Karpas-422 (cell line): ENCODE data around the gene AHCY. TPM values are rescaled to one million over a fixed set of nuclear protein-coding genes. Genes with fewer than 3 reads are reported as not detected.

Source experiments
- DNase-seq: peaks from one replicate; pipeline ENCODE4 v3.0.0-alpha.2; 2015
- H2AFZ ChIP-seq: fragments of 200-600 bp; sonication (generic); 2 replicates; pipeline ENCODE4 v1.6.1; 2014; ENCODE audit warnings: antibody characterized with exemption, low read length, mixed read lengths
- H3K27ac ChIP-seq: fragments of 200-600 bp; sonication (generic); 2 replicates; pipeline ENCODE4 v1.5.1; 2014; ENCODE audit warnings: mild to moderate bottlenecking, low read length, moderate library complexity
- H3K27me3 ChIP-seq: fragments of 200-600 bp; sonication (generic); 2 replicates; pipeline ENCODE4 v1.6.1; 2014; ENCODE audit warnings: low read length, mixed read lengths
- H3K36me3 ChIP-seq: fragments of 200-600 bp; sonication (generic); 2 replicates; pipeline ENCODE4 v1.6.1; 2014; ENCODE audit warnings: low read length, mixed read lengths; ENCODE audit not compliant: insufficient read depth
- H3K4me1 ChIP-seq: fragments of 200-600 bp; sonication (generic); 2 replicates; pipeline ENCODE4 v1.6.1; 2014; ENCODE audit warnings: mild to moderate bottlenecking, low read length, mixed read lengths
- H3K4me2 ChIP-seq: fragments of 200-600 bp; sonication (generic); 2 replicates; pipeline ENCODE4 v1.6.1; 2014; ENCODE audit warnings: low read length, low read depth, mild to moderate bottlenecking; ENCODE audit not compliant: poor library complexity, severe bottlenecking
- H3K4me3 ChIP-seq: fragments of 200-600 bp; sonication (generic); 2 replicates; pipeline ENCODE4 v1.5.1; 2014; ENCODE audit warnings: mild to moderate bottlenecking, antibody characterized with exemption, low read length, mixed read lengths
- H3K79me2 ChIP-seq: fragments of 200-600 bp; sonication (generic); 2 replicates; pipeline ENCODE4 v1.6.1; 2014; ENCODE audit warnings: mild to moderate bottlenecking, low read length, mixed read lengths
- H3K9ac ChIP-seq: fragments of 200-600 bp; sonication (generic); 2 replicates; pipeline ENCODE4 v1.6.0; 2014; ENCODE audit warnings: low read length
- H3K9me2 ChIP-seq: fragments of 200-600 bp; sonication (generic), shearing (Covaris generic); replicated peaks from 2 replicates; pipeline ENCODE4 v1.6.0; 2014; ENCODE audit warnings: mild to moderate bottlenecking, low read length, moderate library complexity; ENCODE audit not compliant: insufficient read depth
- H3K9me3 ChIP-seq: fragments of 300-700, 200-600 bp; sonication (generic); 2 replicates; pipeline ENCODE4 v1.6.1; 2014; ENCODE audit warnings: low read length, mixed read lengths
- H4K20me1 ChIP-seq: fragments of 200-600 bp; sonication (generic); 2 replicates; pipeline ENCODE4 v1.6.1; 2014; ENCODE audit warnings: mild to moderate bottlenecking, antibody characterized with exemption, low read length, low read depth; ENCODE audit not compliant: insufficient read depth
- total RNA-seq: library from RNA; depleted of rRNA; stranded (reverse); fragments of >200 nt; shearing (Covaris generic); gene quantifications from 2 replicates; pipeline ENCODE4 v1.2.3, GENCODE V29; 2014; ENCODE audit warnings: low replicate concordance

The AHCY gene
- total RNA-seq, 1 experiment from 2014 or later: 191 TPM

- no peak for DNase-seq
- H3K9ac ChIP-seq: no peak overlapping the region
- no peak overlapping the region for H3K4me2 ChIP-seq
- no peaks in the 10 kb centered on the region for H3K9me3 ChIP-seq
- no peaks in the 10 kb centered on the region for H3K27me3 ChIP-seq
- peaks cover 9% of the 10 kb centered on the region for H3K4me1 ChIP-seq
- no peaks in the 10 kb centered on the region for H3K36me3 ChIP-seq
- no peak overlapping the region for H3K4me3 ChIP-seq
- no peaks in the 10 kb centered on the region for H3K9me2 ChIP-seq
- H3K79me2 ChIP-seq: no peaks in the 10 kb centered on the region
- H3K27ac ChIP-seq: no peak overlapping the region
- no peak overlapping the region for H2AFZ ChIP-seq
- no peaks in the 10 kb centered on the region for H4K20me1 ChIP-seq
These were observed 13.2 kb upstream of the AHCY start for GRCh38 chr20:34316196-34316814.

GRCh38 chr20:34315236-34315635, 12.1 kb upstream of the AHCY start:
- Histone ChIP-seq H3K27me3 (no peaks in the 10 kb centered on the region), H4K20me1 (no peaks in the 10 kb centered on the region), H3K9ac (no peak overlapping the region), H2AFZ (no peak overlapping the region), H3K9me2 (no peaks in the 10 kb centered on the region), H3K9me3 (no peaks in the 10 kb centered on the region), H3K4me1 (peaks cover 9% of the 10 kb centered on the region), H3K4me2 (no peak overlapping the region), H3K27ac (no peak overlapping the region), H3K4me3 (no peak overlapping the region), H3K36me3 (no peaks in the 10 kb centered on the region), H3K79me2 (no peaks in the 10 kb centered on the region)
- no peak for DNase-seq

- H3K9me2 ChIP-seq: no peaks in the 10 kb centered on the region
- H3K27ac ChIP-seq: no peak overlapping the region
- no peaks in the 10 kb centered on the region for H3K27me3 ChIP-seq
- H3K9ac ChIP-seq: no peak overlapping the region
- no peak overlapping the region; the same call in 1 of the 2 replicates for H3K4me3 ChIP-seq
- peak; percentile 96 for DNase-seq
- H3K4me2 ChIP-seq: peak overlapping the region; percentile 47
- no peaks in the 10 kb centered on the region for H3K9me3 ChIP-seq
- H3K4me1 ChIP-seq: peaks cover 4% of the 10 kb centered on the region; the same call in 1 of the 2 replicates
- H2AFZ ChIP-seq: peak overlapping the region; percentile 67; the same call in 1 of the 2 replicates
- no peaks in the 10 kb centered on the region for H3K36me3 ChIP-seq
- H4K20me1 ChIP-seq: no peaks in the 10 kb centered on the region
- no peaks in the 10 kb centered on the region for H3K79me2 ChIP-seq
These were observed 9.5 kb upstream of the AHCY start for GRCh38 chr20:34312544-34313217.

GRCh38 chr20:34312024-34312460, 8.9 kb upstream of the AHCY start:
- Histone ChIP-seq H3K4me3 (no peak overlapping the region; the same call in 1 of the 2 replicates), H3K36me3 (no peaks in the 10 kb centered on the region), H3K9ac (no peak overlapping the region), H3K27ac (no peak overlapping the region), H3K4me1 (peaks cover 4% of the 10 kb centered on the region; the same call in 1 of the 2 replicates), H3K4me2 (peak overlapping the region; percentile 47), H2AFZ (no peak overlapping the region), H3K79me2 (no peaks in the 10 kb centered on the region), H4K20me1 (no peaks in the 10 kb centered on the region), H3K27me3 (no peaks in the 10 kb centered on the region), H3K9me2 (no peaks in the 10 kb centered on the region), H3K9me3 (no peaks in the 10 kb centered on the region)
- no peak for DNase-seq

- Histone ChIP-seq H3K27ac (no peak overlapping the region), H3K36me3 (no peaks in the 10 kb centered on the region), H3K9ac (no peak overlapping the region), H2AFZ (no peak overlapping the region), H3K4me3 (no peak overlapping the region), H3K9me2 (no peaks in the 10 kb centered on the region), H3K4me2 (no peak overlapping the region), H4K20me1 (no peaks in the 10 kb centered on the region), H3K27me3 (no peaks in the 10 kb centered on the region), H3K4me1 (peaks cover 4% of the 10 kb centered on the region; the same call in 1 of the 2 replicates), H3K9me3 (no peaks in the 10 kb centered on the region), H3K79me2 (no peaks in the 10 kb centered on the region)
- DNase-seq: no peak
These were observed 8.2 kb upstream of the AHCY start for GRCh38 chr20:34311118-34312023.

- no peak overlapping the region for H3K4me3 ChIP-seq
- H3K79me2 ChIP-seq: no peaks in the 10 kb centered on the region
- no peak for DNase-seq
- no peak overlapping the region for H3K4me2 ChIP-seq
- no peak overlapping the region for H2AFZ ChIP-seq
- no peaks in the 10 kb centered on the region for H3K9me3 ChIP-seq
- H3K9me2 ChIP-seq: no peaks in the 10 kb centered on the region
- no peak overlapping the region for H3K9ac ChIP-seq
- no peak overlapping the region for H3K27ac ChIP-seq
- no peaks in the 10 kb centered on the region for H4K20me1 ChIP-seq
- no peaks in the 10 kb centered on the region for H3K27me3 ChIP-seq
- no peaks in the 10 kb centered on the region for H3K36me3 ChIP-seq
- H3K4me1 ChIP-seq: peaks cover 4% of the 10 kb centered on the region; the same call in 1 of the 2 replicates
These were observed 7.4 kb upstream of the AHCY start for GRCh38 chr20:34310481-34311117.

- Histone ChIP-seq H3K9me2 (no peaks in the 10 kb centered on the region), H4K20me1 (no peaks in the 10 kb centered on the region), H3K4me3 (no peak overlapping the region), H3K9ac (no peak overlapping the region), H3K36me3 (no peaks in the 10 kb centered on the region), H3K79me2 (no peaks in the 10 kb centered on the region), H3K9me3 (no peaks in the 10 kb centered on the region), H3K4me2 (no peak overlapping the region), H3K27ac (no peak overlapping the region), H2AFZ (no peak overlapping the region), H3K4me1 (peaks cover 4% of the 10 kb centered on the region; the same call in 1 of the 2 replicates), H3K27me3 (no peaks in the 10 kb centered on the region)
- DNase-seq: no peak
These were observed 6.5 kb upstream of the AHCY start for GRCh38 chr20:34309691-34310090.
